ENCODE measurements around the gene ZMIZ1.

Gene ZMIZ1

GRCh38 chr10:79246209-79246581, 177.4 kb downstream of the ZMIZ1 start:
- DNase-seq (ENCODE audit: low read depth): peak; percentile 23

DNA sequence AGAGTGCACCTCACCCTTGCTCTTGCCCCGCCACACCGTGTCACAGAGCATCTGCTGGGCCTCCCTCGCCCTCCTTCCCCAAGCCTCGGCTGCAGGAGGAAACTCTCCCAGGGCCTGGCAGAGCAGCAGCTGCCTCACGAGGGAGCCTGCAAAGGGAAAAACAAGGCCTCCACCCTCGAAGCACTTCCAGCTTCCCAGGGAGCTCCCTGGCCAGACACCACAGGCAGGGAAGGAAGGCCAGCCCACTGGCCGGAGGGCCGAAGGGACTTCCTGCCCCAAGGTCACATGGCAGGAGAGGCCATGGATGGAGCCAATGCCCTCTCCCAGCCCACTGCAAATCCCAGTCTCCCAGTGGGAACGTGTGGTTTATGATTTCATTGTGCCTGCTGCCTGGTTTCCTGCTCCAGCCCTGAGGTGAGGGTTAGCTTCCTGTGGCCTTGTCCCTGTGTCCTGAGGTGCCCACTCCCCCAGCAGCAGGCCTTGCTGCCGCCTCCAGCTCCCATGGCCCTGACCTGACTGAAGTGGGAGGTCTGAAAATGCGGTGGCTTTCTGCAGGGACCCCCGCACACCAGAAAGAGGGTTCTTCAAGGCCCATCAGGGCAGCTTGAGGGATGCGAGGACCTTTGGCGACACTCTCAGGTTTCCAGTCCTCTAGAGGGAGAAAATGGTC, 178.0 kb downstream of the ZMIZ1 start:
- DNase-seq (ENCODE audit: low read depth): peak; percentile 84

- no peak for DNase-seq (ENCODE audit: low read depth)
Observed at GRCh38 chr10:79247373-79248137, 178.8 kb downstream of the ZMIZ1 start.

DNA sequence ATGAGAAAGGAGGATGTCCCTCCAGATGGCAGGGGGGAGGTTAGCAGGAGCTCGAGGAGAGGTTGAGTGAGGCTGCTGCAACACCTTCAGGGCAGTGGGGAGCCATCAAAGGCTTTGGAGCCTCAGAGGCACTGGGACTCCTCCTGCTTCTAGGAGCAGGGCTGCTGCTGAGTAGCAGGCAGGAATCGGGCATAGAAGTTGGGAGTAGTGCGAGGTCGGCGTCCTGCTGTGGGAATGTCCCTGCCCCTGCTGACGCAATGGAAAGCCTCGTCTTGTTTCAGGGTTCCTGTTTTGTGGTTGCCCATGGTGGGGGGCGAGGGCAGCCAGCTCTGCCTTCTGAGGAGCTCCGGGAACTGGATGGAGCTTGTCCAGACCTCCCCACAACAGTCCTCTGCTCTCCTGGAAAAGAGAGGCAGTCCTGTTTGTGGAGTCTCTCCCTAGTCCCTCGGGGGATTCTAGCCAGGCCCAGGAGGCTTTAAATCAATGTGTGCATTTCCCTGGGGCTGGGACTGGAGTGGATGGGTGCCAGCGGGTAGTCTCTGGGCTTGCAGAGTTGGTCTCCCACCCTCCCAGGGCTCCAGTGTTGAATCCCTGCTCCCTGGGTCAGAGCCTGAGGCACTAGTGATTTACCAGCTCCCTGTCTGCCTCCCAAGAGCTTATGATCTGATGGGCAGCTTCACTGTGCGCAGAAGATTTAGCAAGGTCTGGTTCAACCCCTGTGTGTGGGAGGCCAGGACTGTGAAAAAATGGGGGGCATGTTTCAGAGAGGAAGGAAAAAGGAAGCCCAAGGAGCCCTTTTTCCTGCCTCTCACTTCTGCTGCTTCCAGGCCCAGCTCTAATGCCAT, 179.8 kb downstream of the ZMIZ1 start:
- DNase-seq (ENCODE audit: low read depth): peak; percentile 59

DNA sequence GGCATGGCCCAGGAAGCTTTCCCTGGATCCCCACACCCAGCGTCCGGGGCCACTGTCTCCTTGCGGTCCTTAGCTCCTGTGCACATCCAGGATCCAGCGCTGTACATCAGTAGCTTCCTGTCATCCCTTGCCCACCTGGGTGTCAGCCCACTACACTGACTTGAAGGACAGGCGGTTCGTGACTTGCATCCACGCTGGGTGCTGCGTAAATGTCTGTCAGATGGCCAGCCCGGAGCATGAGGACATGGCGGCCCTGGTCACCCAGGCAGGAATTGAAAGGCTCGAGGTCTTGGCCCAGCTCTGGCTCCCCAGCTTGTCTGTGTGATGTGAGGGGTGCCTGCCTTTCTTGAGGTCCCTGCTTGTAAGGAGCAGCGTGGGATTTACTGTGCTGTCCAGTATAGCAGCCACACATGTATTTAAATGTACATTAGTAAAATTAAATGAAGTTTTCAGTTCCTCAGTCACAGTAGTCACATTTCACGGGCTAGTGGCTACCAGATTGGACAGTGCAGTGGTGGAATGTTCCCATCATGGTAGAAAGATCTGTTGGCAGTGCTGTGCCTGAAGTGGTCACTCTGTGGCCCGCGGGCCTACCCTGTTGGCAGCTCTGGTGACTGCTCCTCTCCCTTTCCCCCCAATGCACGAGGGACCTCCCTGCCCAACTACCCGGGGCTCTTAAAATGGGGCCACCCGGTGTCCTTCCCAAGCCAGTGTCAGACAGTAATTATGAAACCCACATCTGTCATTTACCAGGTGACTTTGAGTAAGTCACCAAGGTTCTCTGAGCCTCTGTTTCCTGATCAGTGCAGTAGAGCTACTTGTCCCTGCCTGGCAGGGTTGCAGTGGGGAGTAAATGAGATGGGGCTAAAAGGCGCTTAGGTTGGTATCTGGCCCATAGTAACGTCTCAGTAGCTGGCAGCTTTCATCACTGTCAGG, 180.7 kb downstream of the ZMIZ1 start:
- no peak for DNase-seq (ENCODE audit: low read depth)

DNA sequence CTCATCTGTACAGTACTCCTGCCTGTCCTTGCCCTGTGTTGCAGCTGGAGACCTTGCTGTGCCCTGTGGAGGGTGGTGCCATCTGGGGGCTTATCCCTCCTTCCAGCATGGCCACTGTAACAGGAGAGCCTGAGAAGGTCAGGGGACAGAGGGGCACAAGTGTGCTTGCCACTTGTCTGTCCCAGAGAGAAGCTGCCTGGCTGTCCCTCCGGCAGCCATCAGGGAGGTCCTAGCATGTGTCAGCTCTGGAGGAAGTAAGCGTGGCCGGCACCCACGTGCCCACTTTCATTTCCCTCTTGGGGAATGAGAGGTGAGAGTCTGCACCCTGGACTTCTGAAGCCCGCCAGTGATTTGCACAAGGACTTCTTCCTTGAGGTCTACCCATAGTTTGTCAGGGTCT, 181.5 kb downstream of the ZMIZ1 start:
- no peak for DNase-seq (ENCODE audit: low read depth)

- no peak for DNase-seq (ENCODE audit: low read depth)
Observed at GRCh38 chr10:79252450-79252849, 183.7 kb downstream of the ZMIZ1 start.

DNA sequence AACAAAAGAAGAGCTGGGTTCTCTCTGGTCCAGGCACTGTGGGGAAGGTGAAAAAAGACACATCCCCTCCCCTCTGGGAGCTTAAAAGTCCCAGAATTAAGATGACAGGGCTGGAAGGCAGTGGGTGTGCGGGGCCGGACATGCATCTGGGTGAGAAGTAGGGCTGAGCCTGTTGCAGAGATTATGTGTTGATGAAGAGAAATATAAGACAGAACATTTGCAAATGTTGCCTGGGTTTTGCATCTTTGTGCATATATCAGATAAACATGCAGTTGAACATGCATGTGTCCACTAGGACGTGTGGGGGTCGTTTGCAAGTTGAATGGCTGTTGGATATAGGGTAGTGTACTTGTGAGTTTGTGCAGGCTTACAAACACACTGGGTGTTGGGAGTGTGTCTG, 184.2 kb downstream of the ZMIZ1 start:
- no peak for DNase-seq (ENCODE audit: low read depth)

- DNase-seq (ENCODE audit: low read depth): no peak
Observed at GRCh38 chr10:79253704-79254103, 184.9 kb downstream of the ZMIZ1 start.

GRCh38 chr10:79254333-79255006, 185.7 kb downstream of the ZMIZ1 start:
- no peak for DNase-seq (ENCODE audit: low read depth)

DNA sequence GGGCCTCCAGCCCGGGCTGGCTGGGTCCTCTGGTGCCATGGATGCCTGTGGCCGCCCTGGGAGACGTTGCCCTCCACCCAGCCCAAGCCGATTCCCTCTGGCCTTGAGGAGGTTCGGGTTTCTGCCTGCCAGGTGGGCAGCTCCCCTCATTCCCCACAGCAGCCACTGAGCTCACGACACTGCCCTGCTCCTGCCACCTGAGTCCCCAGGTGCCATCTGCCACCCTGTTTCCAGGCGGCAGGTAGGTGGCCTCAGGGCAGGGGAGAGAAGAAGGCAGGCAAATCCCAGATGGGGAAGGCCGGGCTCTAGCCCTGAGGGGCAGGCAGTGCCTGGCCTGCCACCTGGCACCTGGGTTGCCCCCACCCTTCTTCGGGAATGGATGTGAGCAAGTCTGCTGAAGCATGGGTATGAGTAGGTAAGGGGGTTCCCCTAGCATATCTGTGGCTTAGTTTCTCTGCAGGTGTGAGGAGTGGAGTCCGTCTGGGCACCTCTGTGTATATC, 186.3 kb downstream of the ZMIZ1 start:
- no peak for DNase-seq (ENCODE audit: low read depth)

- DNase-seq (ENCODE audit: low read depth): no peak
Observed at GRCh38 chr10:79256264-79256806, 187.6 kb downstream of the ZMIZ1 start.

GRCh38 chr10:79258894-79259293, 190.1 kb downstream of the ZMIZ1 start:
- DNase-seq (ENCODE audit: low read depth): no peak

DNA sequence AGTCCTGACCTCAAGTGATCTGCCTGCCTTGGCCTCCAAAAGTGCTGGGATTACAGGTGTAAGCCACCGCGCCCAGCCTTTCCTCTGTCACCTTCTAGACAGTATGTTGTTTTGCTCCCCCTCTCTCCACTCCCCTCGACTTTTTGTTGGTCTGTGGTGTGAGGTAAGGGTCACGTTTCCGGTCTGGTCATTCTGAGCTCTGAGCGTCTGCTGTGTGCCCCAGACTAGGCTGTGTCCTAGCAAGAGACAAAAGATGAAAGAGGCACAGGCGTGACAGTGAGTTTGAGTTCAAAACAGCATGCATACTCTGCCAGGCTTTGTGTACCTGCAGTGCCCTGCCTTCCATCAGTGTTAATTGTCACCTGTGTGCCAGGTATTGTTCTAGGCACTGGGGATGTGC, 191.1 kb downstream of the ZMIZ1 start:
- DNase-seq (ENCODE audit: low read depth): no peak

DNA sequence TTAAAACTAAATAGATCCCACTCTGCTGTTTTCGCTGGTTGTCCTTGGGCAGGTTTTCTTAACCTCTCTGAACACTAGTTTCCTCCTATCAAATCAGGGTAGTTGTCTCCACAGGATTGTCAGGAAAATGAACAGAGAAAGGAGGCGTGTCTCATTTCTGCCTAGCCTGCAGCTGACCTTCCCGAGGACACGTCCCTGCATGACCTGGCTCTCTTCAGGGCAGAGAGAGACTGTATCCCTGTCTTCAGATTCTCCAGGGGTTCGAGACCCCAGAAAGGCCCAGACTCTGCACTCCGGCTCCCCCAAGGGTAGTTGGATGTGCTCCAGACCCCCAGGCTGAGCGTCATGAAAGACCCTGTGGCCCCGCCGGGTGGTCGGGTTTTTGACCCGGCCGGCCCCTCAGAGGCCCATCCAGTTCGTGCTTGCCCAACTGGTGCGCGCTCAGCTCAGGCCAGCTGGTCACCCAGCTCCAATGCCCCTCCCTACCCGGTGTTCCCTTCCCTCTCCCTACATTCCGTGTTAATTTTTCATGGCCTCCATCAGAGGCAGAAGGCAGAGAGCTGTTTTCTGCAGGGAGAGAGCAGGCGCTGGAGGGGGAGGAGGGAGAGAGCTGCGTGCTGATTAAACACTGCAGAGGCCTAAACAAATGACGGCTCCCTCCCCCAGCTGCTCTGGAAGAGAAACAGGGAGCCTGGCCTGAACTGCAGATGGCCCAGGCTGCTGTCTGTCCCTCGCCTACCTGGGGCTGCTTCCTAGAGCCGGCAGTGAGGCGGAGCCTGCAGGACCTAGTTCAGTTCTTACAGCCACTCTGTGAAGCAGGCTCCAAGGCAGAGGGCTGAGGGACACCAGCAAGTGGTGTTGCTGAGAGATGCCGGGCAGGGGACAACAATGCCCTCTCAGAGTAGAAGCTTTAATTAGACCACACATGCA, 192.3 kb downstream of the ZMIZ1 start:
- DNase-seq (ENCODE audit: low read depth): no peak

DNA sequence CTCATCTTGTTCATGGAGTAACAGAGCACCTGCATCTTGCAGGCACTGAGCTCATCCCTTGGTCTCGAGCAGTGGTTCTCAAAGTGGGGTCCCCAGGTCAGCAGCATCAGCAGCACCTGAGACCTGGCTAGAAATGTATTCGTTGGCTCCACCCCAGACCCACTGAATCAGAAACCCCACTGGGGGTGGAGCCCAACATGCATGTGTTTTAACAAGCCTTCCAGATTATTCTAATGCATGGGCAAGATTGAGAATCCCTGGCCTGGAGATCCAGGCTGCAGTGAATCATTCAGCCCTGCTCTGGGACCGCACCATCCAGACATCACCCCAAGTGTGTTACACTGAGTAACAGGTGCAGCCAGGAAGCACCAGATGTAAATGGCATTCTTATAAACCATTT, 193.4 kb downstream of the ZMIZ1 start:
- no peak for DNase-seq (ENCODE audit: low read depth)

GRCh38 chr10:79262959-79263746, 194.4 kb downstream of the ZMIZ1 start:
- DNase-seq (ENCODE audit: low read depth): no peak

- DNase-seq (ENCODE audit: low read depth): no peak
Observed at GRCh38 chr10:79263939-79264338, 195.2 kb downstream of the ZMIZ1 start.

DNA sequence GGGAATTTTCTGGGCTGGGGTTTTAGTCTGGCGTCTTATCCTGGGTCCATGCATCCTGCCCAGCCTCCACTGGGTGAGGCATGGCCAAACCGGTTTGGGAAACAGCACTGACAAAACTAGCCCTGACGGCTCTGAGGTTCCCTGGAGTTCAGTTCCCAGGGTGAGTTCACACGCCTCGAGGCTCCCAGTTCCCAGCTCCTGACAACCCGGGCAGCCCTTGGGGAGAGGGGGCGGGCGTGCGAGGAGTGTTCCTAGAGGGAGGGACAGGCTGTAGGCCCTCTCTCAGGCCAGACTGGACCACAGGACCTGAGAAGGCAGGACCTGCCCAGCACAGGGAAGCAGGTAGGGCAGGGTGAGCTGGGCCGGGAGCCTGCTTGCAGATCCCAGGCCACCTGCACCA, 196.2 kb downstream of the ZMIZ1 start:
- DNase-seq (ENCODE audit: low read depth): no peak

All from stromal cell of bone marrow (primary cell).